Inferior parietal cortex (tissue), 1 donor: ENCODE measurements around the gene CDK8.
"Not testable (repeated sequence)": the region's sequence is repeated elsewhere in the genome, so short reads cannot be mapped to it uniquely, and the experiment has no call there.

Experiments
- DNase-seq: peaks from one replicate; pipeline ENCODE4 v3.0.0-alpha.2; 2016; ENCODE audit errors: extremely low spot score

CDK8 gene

DNA sequence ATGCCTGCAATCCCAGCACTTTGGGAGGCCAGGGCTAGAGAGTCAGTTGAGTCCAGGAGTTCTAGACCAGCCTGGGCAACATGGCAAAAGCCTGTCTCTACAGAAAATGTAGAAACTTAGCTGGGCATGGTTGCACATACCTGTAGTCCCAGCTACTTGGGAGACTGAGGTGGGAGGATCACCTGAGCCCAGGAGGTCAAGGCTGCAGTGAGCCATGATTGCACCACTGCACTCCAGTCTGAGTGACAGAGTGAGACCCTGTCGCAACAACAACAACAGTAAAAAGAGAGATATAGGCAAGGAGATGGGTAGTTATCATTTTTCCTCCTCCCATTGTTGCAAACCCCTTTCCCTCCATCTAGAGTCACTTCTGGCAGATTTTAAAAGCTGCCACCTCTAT is 62.2 kb downstream of the CDK8 start:
- not testable (repeated sequence) for DNase-seq

DNA sequence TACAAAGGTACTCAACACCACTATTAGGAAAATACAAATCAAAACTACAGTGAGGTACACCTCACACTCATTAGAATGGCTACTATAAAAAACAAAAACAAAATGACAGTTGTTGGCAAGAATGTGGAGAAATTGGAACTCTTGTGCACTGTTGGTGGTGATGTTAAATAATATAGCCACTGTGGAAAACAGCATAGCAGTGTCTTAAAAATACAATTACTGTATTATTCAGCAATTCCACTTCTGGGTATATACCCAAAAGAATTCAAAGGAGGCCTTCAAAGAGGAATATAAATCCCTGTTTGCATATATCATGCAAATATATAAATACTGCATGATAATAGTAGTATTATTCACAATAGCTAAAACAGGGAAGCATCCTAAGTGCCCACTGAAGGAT is 66.8 kb downstream of the CDK8 start:
- no peak for DNase-seq

DNA sequence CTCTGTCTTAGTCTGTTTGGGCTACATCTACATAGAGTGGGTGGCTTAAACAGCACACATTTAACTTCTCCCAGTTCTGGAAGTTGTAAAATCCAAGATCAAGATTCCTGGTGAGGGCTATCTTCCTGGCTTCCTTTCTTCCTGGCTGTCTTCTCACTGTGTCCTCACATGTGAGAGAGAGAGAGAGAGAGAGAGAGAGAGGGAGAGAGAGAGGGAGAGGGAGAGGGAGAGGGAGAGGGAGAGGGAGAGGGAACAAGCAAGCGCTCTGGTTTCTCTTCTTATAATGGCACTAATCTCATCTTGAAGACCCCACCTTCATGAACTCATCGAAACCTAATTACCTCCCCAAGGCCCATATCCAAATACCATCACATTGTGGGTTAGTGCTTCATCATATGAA is 69.2 kb downstream of the CDK8 start:
- DNase-seq, result no peak

- DNase-seq, result no peak
These were observed 69.8 kb downstream of the CDK8 start for GRCh38 chr13:26323764-26324163.

DNA sequence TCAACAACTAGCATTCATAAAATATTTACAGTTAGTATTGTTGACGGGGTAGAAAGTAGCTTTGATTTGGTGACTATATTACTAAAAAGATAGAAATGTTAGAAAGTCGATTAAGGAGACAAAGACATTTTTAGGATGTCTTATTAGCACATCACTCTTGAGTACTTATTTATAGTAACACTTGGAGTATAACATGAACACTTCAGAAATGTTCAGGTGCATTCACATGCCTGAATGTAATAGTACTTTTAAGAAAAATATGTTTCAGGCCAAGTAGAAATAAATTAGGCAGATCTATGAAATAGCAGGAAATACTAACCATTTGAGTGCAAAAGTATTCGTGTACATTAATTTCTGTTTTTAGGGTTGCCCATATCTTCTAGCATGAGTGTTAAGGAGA is 70.4 kb downstream of the CDK8 start:
- no peak for DNase-seq

DNA sequence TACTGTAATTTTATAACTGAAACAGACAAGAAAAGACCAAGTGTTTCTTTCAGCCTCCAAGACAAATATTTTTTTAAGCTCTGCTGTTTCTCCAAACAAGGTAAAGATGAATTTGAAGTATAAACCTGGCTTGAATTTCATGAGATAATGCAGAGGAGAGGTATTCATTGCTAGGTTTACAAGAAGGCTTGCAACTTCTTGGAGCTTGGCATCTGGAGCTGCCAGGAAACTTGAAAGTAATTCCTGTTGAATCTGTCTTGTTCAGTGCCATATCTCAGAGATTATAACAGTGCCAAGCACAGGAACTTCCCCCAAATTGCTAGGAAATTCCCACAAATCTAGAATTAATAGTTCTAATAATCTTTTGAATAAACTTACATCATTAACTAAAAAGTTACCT is 70.9 kb downstream of the CDK8 start:
- DNase-seq, result no peak

- DNase-seq, result no peak
These were observed 71.9 kb downstream of the CDK8 start for GRCh38 chr13:26325876-26326275.

- no peak for DNase-seq
These were observed 72.6 kb downstream of the CDK8 start for GRCh38 chr13:26326562-26326961.

DNA sequence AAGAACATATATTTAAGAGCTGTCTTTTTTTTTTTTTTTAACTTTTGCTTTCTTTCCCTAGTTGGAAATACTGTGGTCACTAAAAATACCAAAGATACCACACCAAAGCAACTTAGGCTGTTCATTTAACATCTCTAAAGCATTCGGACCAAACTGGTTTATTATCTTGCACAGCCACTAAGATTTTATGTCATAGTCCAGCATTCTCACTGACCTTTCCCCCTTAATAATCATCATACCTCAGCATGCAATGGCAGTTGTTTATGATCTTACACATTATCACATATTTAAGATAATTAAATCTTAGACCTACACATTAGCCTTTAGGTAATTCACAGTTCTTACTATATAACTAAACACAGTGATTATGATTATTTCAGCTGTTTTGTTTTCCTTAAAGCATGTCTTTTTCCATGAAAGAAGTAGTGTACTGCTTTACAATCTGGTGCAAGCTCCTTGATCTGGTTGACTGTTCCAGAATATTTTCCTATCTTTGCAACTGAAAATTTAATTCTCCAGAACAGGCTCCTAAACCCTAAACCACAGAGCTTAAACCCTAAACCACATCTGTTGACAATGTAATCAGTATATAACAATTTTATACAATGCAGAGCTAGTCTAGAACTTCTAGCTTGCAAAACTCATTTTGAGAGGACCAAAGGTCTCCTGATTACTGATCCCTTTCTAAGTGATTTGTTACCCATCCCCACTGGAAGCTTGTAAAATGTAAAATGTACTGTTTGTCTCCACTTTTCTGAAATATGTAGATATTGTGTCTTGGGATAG is 74.2 kb downstream of the CDK8 start:
- DNase-seq, result no peak

- no peak for DNase-seq
These were observed 81.2 kb downstream of the CDK8 start for GRCh38 chr13:26335158-26335557.

- DNase-seq, result no peak
These were observed 86.9 kb downstream of the CDK8 start for GRCh38 chr13:26340807-26341206.

DNA sequence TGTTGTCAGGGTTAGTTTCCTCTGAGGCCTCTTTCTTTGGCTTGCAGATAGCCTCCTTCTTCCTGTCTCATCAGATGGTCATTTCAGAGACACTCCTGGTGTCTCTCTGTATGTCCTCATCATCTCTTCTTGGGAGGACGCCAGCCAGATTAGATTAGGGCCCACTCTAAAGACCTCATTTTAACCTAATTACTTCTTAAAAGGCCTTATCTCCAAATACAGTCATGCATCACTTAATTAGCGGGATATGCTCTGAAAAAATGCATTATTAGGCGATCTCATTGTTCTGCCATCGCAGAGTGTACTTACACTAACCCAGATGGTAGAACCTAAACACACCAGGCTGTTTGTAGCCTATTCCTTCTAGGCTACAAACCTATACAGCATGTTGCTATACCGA is 89.0 kb downstream of the CDK8 start:
- DNase-seq, result no peak

DNA sequence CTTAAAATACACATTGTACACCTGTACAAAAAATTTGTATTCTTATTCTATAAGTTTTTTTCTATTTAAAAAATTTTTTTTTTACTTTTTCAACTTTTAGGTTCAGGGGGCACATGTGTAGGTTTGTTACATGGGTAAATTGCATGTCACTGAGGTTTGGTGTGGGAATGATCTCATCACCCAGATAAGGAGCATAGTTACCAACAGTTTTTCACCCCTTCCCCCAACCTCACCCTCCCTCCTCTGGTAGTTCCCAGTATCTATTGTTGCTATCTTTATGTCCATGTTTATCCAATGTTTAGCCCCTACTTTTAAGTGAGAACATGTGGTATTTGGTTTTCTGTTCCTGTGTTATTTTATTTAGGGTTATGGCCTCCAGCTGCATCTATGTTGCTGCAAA is 89.9 kb downstream of the CDK8 start:
- DNase-seq, result no peak

- no peak for DNase-seq
These were observed 91.1 kb downstream of the CDK8 start for GRCh38 chr13:26344980-26345379.

- DNase-seq, result no peak
These were observed 95.0 kb downstream of the CDK8 start for GRCh38 chr13:26348966-26349365.

GRCh38 chr13:26362261-26362660 is 108.3 kb downstream of the CDK8 start:
- no peak for DNase-seq

DNA sequence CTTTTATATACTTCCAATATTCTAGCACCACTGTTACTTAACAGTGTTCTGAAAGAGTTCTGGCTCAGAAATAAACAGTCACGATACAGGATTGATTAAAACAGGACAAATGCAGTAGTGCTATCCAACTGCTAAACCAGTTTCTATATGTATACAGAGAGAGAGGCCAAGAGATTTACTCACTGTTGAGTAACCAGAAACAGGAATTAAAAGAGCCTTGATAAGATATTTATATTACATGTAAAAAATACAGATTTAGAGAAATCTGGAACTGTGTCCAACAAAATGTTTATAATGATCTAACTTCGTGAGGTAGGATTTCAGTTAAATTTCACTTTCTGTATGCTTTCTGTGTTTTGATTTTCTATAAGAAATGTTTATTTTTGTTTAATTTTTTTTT is 116.6 kb downstream of the CDK8 start:
- DNase-seq, result no peak

DNA sequence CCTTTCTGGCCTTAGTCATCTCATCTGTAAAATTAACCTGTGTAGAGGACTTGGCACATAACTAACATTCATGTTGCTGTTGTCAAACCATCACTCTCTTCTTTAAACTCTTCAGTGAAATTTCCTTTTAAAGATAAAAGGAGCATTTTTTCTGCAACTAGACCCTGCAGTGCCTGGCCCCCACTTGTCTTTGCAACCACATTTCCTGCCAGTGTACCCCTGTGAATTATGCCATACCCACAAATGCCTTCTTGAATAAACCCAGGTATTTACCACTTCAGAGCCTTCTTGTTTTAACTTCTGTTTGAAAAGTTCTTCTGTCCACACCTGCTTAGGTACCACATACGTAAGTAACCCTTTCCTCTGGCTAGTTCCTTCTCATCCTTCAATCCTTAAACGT is 118.8 kb downstream of the CDK8 start:
- DNase-seq, result no peak

DNA sequence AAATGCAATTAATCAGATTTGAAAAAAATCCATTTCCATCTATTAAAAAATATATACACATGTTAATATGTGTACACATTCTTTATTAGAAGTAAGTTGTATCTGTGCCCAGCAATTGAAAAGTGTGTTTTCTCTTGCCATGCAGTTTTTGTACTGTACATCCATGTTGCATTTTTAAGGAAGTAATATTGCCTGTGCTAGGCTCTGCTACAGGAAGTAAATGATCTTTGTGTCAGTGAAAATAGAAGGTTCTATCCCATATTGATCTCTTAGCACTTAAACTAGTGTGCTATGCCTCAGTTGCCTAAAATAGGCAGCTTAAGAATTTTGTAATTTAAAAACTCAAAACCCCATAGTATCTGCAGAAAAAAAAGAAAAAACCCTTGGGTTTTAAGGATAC is 122.5 kb downstream of the CDK8 start:
- DNase-seq, result no peak

DNA sequence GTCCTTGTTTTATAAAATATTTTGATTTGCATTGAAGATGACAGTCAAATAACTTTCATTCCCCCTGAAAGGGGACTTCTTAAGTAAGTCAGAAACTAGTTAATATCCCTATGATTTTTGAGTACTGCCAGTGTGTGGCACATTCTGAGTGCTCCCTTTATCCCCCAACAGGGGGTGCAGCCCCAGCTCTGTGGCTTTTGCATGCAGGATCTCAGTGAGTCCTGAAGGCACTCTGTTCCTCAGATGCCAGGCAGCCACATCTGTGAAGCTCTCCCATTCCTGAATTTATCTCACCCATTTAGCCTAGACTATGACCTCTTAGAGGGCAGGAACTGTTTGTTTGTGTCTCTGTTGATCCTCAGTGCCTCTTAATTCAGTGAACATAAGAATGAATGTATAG is 123.1 kb downstream of the CDK8 start:
- no peak for DNase-seq

DNA sequence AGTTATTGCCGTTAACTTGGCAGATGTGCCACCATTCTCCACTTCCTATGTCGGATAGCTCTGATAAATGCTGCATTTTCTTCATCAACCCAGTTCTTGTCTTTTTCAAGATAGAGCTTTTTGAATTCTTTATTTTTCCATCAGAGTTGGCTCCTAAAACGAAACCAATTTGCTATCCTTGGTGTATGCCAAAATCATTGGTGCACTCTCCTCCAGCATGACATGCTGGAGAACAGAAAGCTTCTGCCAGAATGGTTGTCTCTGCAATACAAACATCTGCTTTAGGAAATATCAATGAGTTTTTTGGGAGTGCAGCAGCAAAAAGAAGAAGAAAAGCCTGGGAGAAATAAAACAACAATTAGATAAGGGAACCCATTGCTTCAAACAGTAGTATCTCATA is 124.2 kb downstream of the CDK8 start:
- DNase-seq, result no peak

- no peak for DNase-seq
These were observed 125.9 kb downstream of the CDK8 start for GRCh38 chr13:26379831-26380230.

DNA sequence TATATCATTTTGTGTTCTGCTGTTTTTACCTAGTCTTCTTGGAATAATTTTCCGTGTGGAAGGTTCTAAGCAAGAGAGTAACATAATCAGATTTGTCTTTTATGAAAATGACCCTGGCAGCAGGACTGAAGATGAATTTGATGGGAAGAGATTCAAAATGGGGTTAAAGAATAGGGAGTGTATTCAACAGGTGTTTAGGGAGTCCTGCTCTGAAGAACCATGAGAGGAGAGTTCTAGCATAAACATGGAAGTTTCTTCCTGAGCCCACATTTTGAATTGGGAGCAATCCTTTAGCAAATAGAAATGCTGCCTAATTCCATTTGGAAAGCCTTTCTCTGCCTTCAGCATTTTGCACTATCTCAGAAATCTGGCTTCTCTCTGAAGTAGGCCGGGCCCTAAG is 127.0 kb downstream of the CDK8 start:
- DNase-seq, result no peak

GRCh38 chr13:26382366-26382765 is 128.4 kb downstream of the CDK8 start:
- DNase-seq, result no peak
